HG02852 (cell line): ENCODE measurements around the gene SETDB2.

Experiments
- ATAC-seq: cut with Tn5 transposase; IDR thresholded peaks from one replicate; pipeline ENCODE4 v1.9.1; 2021; ENCODE audit warnings: mild to moderate bottlenecking, moderate library complexity; ENCODE audit not compliant: unreplicated experiment

SETDB2 gene

GRCh38 chr13:49428041-49428763, 15.9 kb upstream of the SETDB2 start:
- no peak for ATAC-seq

GRCh38 chr13:49429121-49429520, 15.0 kb upstream of the SETDB2 start:
- no peak for ATAC-seq

GRCh38 chr13:49435992-49436391, 8.1 kb upstream of the SETDB2 start:
- no peak for ATAC-seq

GRCh38 chr13:49436890-49437289, 7.2 kb upstream of the SETDB2 start:
- no peak for ATAC-seq

GRCh38 chr13:49437705-49438104, 6.4 kb upstream of the SETDB2 start:
- no peak for ATAC-seq

- no peak for ATAC-seq
Measured at GRCh38 chr13:49439609-49440008, 4.5 kb upstream of the SETDB2 start.

GRCh38 chr13:49441312-49441711, 2.8 kb upstream of the SETDB2 start:
- no peak for ATAC-seq

- ATAC-seq = no peak
Measured at GRCh38 chr13:49441846-49442245, 2.2 kb upstream of the SETDB2 start.

- no peak for ATAC-seq
Measured at GRCh38 chr13:49443357-49443703, 744 bp upstream of the SETDB2 start.

GRCh38 chr13:49444524-49445395, 686 bp downstream of the SETDB2 start:
- ATAC-seq = peak; percentile 4

- ATAC-seq = no peak
Measured at GRCh38 chr13:49446473-49446872, 2.4 kb downstream of the SETDB2 start.

GRCh38 chr13:49448753-49449152, 4.7 kb downstream of the SETDB2 start:
- no peak for ATAC-seq

- ATAC-seq = no peak
Measured at GRCh38 chr13:49450105-49450819, 6.2 kb downstream of the SETDB2 start.

- no peak for ATAC-seq
Measured at GRCh38 chr13:49452725-49453457, 8.8 kb downstream of the SETDB2 start.

GRCh38 chr13:49453465-49453864, 9.4 kb downstream of the SETDB2 start:
- ATAC-seq = no peak

GRCh38 chr13:49454388-49455006, 10.4 kb downstream of the SETDB2 start:
- ATAC-seq = peak; percentile 96

- ATAC-seq = peak; percentile 15
Measured at GRCh38 chr13:49455007-49455398, 10.9 kb downstream of the SETDB2 start.

- ATAC-seq = no peak
Measured at GRCh38 chr13:49456156-49456555, 12.1 kb downstream of the SETDB2 start.

GRCh38 chr13:49457221-49457620, 13.1 kb downstream of the SETDB2 start:
- ATAC-seq = no peak

- no peak for ATAC-seq
Measured at GRCh38 chr13:49459580-49459979, 15.5 kb downstream of the SETDB2 start.

- no peak for ATAC-seq
Measured at GRCh38 chr13:49464085-49464484, 20.0 kb downstream of the SETDB2 start.
